Measurements from ENCODE around the gene PSMB8.

Gene PSMB8

DNA sequence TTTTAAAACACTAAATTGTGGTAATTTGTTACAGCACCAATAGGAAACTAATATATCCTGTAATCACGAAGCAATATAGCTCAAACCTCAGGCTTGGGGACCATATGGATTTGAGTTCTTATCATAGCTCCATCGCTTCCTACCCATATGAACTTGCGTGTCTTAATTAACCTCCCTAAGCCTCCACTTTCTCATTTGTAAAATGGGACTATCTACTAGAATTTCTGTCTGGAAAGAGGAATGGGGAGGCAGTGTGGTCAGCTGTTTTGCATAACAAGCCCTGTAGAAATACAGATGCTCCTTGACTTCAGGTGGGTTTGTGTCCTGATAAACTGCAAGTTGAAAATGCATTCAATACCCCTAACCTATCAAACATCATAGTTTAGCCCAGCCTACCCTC is 44.1 kb downstream of the PSMB8 start:
- in situ Hi-C loops (cut with MboI; ENCODE audit: low sequenced_read_pairs), result no loop called here

GRCh38 chr6:32799168-32799567 is 44.7 kb downstream of the PSMB8 start:
- in situ Hi-C loops (cut with MboI; ENCODE audit: low sequenced_read_pairs), result no loop called here

- in situ Hi-C loops (cut with MboI; ENCODE audit: low sequenced_read_pairs), result no loop called here
These were observed 46.7 kb downstream of the PSMB8 start for GRCh38 chr6:32796848-32797776.

DNA sequence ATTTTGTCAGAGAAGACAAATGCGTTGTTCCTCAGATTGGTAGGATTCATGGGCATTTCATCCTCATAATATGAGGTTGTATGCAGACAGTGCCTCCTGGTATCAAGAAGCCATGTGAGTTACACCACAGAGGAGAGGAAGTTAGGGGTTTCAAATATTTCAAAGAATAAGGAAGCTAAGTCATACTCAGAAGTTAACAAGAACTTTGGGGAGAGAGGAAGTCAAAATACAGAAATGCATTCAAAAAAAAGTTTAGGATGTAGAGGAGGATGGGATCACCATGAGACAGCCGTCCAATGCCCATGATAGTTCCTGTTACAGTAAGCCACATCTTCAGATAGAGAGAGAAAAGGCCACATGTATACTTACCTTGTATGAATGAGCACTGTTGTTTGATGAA is 49.3 kb downstream of the PSMB8 start:
- in situ Hi-C loops (cut with MboI; ENCODE audit: low sequenced_read_pairs), result no loop called here

DNA sequence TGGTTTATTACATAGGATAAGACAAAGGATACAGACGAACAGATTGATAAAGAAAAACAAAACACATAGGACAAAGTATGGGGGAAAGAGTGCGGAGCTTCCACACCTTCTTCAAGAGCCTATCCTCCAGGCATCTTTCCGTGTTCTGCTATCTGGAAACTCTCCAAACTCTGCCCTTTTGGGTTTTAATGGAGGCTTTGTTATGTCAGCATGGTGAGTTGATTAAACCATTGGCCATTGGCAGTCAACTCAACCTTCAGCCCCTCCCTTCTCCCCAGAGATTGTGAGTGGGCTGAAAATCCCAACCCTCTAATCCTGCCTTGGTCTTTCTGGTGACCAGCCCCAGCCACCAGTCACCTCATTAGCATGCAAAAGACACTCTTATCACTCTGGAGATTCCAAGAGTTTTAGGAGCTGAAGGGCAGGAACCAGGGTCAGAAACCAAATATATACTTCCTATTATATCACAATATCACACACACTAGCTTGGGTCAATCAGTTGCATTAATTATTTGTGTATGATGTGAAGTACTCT is 50.9 kb downstream of the PSMB8 start:
- in situ Hi-C loops (cut with MboI; ENCODE audit: low sequenced_read_pairs), result no loop called here

All from hTERT RPE-1 (cell line).